ENCODE results near the gene TLCD2. TPM values are rescaled to one million over a fixed set of nuclear protein-coding genes. Genes with fewer than 3 reads are reported as not detected.

The TLCD2 gene
- total RNA-seq, 1 experiment from 2014 or later = 1.5 TPM

- Histone ChIP-seq H3K4ac (ENCODE audit: low read depth, low read length) (no peak overlapping the region), H3K27ac (ENCODE audit: insufficient read length, low read depth, low read length) (no peak overlapping the region), H2BK20ac (ENCODE audit: low read depth, low read length, poor library complexity, severe bottlenecking) (no peak overlapping the region), H3K4me2 (ENCODE audit: insufficient read depth, insufficient read length, low read length) (no peak overlapping the region), H3K9ac (ENCODE audit: extremely low read depth, insufficient read length, low read length) (no peak overlapping the region), H3T11ph (ENCODE audit: low read length) (no peak overlapping the region), H2AFZ (ENCODE audit: low read length) (no peak overlapping the region), H3K14ac (ENCODE audit: insufficient read depth, low read length) (no peak overlapping the region), H3K23ac (ENCODE audit: insufficient read length, low read depth, low read length) (no peak overlapping the region), H3K79me1 (ENCODE audit: insufficient read depth, low read depth, low read length, poor library complexity, severe bottlenecking) (no peaks in the 10 kb centered on the region), H3K18ac (ENCODE audit: insufficient read length, low read depth, low read length) (no peak overlapping the region), H2BK5ac (ENCODE audit: insufficient read length, low read length) (no peak overlapping the region), H4K8ac (replicated peaks; ENCODE audit: insufficient read length, low read depth, low read length) (no peak overlapping the region), H2AK5ac (ENCODE audit: insufficient read length, low read length) (no peak overlapping the region), H3K23me2 (ENCODE audit: insufficient read length, low read depth, low read length, poor library complexity, severe bottlenecking) (no peaks in the 10 kb centered on the region), H2BK120ac (ENCODE audit: low read depth, low read length, poor library complexity, severe bottlenecking) (no peak overlapping the region), H3K27me3 (ENCODE audit: insufficient read depth, low read length) (no peaks in the 10 kb centered on the region), H3K9me3 (ENCODE audit: control insufficient read depth, low read depth, low read length) (no peaks in the 10 kb centered on the region), H3K4me1 (ENCODE audit: insufficient read depth, low read length) (no peaks in the 10 kb centered on the region), H4K5ac (ENCODE audit: insufficient read length, low read depth, low read length) (no peak overlapping the region), H3K79me2 (ENCODE audit: insufficient read depth, low read length) (no peaks in the 10 kb centered on the region), H2BK15ac (ENCODE audit: low read depth, low read length) (no peak overlapping the region), H4K20me1 (ENCODE audit: control insufficient read depth, insufficient read depth, insufficient read length) (no peaks in the 10 kb centered on the region), H2BK12ac (ENCODE audit: insufficient read length, low read depth, low read length) (no peak overlapping the region), H3K56ac (ENCODE audit: insufficient read length, low read depth, low read length) (no peak overlapping the region), H4K91ac (ENCODE audit: insufficient read length, low read depth, low read length) (no peak overlapping the region)
- no peak overlapping the region for H3K27ac Mint-ChIP-seq
- TF ChIP-seq CTCF (conservative IDR thresholded peaks at IDR 0.05) = no peak
- DNase-seq = no peak
- H3K4me3 Mint-ChIP-seq = no peak overlapping the region
- H3K9me3 Mint-ChIP-seq = no peaks in the 10 kb centered on the region
- no peaks in the 10 kb centered on the region for H3K36me3 Mint-ChIP-seq (ENCODE audit: insufficient read depth in 1 of 3, low read depth in 3 of 3)
- H3K4me1 Mint-ChIP-seq = peaks cover 23 to 28% of the 10 kb centered on the region in 2 experiments
- WGBS (ENCODE audit: extremely low coverage, insufficient read length, low lambda C conversion rate) = no CpG with 5 or more reads among the region's 20 CpGs
- H3K27me3 Mint-ChIP-seq (ENCODE audit: low read depth) = no peaks in the 10 kb centered on the region; the same call in none of the 2 replicates
Measured at GRCh38 chr17:1755252-1755826, 45.2 kb upstream of the TLCD2 start.

All from H9 (cell line).